HG03575 (cell line): ENCODE data around the gene CBX7.

Experiments
- ATAC-seq: cut with Tn5 transposase; IDR thresholded peaks from one replicate; pipeline ENCODE4 v1.9.1; 2021; ENCODE audit not compliant: unreplicated experiment, insufficient number of reproducible peaks, low FRiP score; ENCODE audit errors: extremely low read depth

CBX7 gene

DNA sequence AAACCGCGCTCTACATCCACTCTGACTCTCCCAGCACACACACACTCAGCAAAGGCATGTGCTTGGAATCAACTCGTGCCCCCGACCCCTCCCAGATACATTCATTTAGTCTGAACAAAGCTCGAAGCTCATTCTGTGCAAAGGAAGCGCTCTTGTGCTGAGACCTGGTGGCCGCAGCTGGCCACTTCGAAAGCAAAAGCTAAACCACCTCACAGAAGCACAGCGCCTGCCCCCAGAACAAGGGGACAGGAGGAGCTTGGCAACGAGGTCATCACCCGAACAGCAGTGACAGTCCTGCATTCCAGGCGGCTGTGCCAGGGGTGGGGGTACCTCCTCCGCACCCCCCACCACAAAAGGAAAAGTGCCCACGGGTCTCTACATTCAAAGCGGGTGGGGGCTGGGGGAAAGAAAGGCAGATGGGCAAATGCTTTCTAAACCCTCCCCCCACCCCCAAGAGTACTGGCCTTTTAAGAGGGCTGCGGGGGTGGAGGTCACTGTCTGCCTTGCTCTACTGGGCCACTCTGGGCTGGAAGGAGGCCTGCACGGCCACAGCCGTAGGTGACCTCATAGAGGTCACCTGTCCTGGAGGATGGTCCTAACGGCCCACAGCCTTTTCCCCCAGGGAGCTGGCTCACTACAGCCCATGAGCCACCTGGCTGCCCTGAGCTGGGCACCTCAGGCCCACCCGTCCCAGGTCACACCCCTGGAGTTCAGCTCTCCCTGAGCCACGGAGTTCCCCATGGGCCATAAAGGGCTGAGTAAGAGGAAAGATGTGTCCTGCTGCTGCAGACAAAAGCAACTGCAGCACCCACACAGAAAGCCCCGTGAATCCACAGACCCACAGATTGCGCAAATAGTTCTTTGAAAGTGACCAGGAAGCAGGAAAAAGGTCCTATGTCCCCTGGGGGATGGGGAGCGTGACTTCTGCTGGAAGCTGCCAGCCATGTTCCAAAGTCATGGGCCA is 21.3 kb downstream of the CBX7 start:
- no peak for ATAC-seq

DNA sequence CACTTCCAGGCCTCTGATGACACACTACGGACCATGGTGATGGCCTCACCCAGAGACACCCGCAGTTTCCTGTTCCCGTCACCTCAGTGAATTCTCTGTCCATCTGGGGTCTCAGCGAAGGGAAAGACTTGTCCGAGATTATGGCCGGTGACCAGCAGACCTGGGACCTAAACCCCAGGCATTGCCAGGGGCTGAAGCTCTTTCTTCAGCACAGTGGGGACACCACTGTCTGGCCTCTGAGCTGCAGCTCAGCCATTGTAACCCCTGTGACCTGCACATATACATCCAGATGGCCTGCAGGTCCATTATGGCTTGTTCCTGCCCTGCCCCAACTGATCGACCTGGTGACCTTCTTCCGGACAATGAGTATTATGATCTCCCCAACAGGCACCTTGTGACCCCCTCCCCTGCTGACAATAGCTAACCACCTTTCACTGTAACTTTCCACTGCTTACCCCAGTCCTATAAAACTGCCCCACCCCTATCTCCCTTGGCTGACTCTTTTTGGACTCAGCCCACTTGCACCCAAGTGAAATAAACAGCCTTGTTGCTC is 22.3 kb downstream of the CBX7 start:
- ATAC-seq = no peak

GRCh38 chr22:39129746-39130145 is 22.7 kb downstream of the CBX7 start:
- no peak for ATAC-seq

DNA sequence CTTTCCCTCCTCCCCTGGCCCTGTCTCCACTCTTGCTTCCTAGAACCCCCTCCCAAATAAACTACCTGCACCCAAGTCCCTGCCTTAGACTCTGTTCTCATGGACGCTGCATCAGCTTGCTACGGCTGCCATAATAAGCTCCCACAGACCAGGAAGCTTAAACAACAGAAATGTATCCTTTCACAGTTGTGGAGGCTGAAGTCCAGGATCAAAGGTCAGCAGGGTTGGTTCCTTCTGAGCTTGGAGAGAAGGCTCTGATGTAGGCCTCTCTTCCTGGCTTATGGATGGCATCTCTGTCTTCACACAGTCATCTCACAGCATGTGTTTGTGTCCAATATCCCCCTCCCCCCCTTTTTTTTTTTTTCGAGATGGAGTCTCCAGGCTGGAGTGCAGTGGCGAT is 23.4 kb downstream of the CBX7 start:
- no peak for ATAC-seq

- ATAC-seq = no peak
Measured at GRCh38 chr22:39128508-39128907, 24.0 kb downstream of the CBX7 start.

GRCh38 chr22:39125622-39126021 is 26.9 kb downstream of the CBX7 start:
- ATAC-seq = no peak

DNA sequence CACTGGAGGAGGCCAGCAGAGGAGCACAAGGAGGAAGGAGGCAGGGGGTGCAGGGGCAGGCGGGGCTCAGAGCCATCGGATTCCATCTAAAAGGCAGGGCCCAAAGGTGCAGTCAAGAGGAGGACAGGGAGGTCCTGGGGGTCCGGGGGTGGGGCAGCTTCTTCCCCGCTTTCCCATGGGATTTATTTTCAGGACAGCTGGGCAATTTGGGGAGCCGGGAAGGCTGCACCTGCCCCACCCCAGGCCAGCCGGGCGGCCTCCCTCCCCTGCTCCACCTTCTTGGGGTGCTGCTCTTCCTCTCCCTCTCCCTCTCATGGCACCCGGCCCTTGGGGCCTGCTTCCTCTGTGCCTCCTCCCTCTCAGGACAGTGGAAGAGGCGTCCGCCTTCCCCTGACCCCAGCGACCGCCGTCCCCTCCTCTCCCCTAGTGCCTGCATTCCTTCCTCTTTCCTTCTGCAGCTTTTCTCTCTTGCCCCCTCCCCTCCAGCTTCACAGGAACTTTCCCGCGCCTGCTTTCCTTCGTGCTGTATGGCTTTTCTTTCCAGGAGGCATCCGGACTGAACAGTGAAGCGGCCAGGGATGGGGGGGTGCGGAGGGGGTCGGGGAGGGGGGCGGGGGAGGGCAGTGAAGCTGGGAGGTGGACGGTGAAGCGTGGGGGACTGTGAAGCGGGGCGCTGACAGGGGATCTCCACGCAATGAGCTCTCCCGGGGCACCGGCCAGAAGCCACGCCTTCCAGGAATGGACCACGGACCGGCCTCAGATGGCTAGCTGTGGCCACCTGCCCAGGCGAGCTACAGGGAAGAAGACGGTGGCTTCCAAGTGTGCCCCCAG is 28.5 kb downstream of the CBX7 start:
- no peak for ATAC-seq

DNA sequence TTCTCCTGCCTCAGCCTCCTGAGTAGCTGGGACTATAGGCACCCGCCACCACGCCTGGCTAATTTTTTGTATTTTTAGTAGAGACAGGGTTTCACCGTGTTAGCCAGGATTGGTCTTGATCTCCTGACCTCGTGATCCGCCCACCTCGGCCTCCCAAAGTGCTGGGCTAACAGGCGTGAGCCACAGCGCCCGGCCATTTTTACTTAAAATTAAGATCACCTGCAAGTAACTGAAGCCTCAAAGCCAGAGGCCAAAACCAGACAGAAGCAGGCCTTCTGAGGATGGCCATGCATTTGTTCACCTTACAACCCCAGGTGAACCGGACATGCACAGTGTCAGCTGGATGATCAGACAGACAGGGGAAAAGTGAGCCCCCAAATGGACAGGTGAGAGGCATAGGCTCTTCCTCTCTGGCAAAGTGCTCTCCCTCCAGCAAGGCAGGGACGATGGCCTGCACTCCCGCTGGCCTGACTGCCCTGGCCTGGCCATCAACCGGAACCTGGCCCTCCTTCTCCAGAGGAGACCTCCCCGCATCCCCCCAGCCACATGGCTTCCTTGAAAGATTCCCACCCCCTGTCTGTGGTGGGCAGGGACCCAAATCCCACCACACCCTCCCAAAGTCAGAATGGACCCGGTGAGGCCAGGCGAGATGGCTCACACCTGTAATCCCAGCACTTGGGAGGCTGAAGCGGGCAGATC is 29.6 kb downstream of the CBX7 start:
- ATAC-seq = no peak

GRCh38 chr22:39120983-39121382 is 31.5 kb downstream of the CBX7 start:
- no peak for ATAC-seq

- ATAC-seq = no peak
Measured at GRCh38 chr22:39117585-39118191, 34.8 kb downstream of the CBX7 start.

DNA sequence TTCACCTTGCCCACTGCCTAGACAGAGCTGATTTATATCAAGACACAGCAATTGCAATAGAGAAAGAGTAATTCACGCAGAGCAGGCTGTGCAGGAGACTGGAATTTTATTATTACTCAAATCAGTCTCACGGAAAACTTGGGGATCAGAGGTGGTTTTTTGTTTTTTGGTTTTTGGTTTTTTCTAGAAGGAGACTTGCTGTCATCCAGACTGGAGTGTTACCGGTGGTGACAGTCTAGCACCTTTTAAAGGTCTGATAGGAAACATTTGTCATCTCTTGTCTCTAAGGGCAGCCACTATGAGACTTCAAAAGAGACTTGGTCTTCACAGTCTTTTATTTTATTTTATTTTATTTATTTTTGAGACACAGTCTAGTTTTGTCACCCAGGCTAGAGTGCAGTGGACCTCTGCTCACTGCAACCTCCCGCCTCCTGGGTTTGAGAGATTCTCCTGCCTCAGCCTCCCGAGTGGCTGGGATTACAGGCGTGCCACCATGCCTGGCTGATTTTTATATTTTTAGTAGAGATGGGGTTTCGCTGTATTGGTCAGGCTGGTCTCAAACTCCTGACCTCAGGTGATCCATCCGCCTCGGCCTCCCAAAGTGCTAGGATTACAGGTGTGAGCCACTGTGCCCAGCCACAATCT is 36.4 kb downstream of the CBX7 start:
- ATAC-seq = no peak

GRCh38 chr22:39115570-39115969 is 36.9 kb downstream of the CBX7 start:
- no peak for ATAC-seq

GRCh38 chr22:39114112-39114511 is 38.4 kb downstream of the CBX7 start:
- ATAC-seq = no peak

DNA sequence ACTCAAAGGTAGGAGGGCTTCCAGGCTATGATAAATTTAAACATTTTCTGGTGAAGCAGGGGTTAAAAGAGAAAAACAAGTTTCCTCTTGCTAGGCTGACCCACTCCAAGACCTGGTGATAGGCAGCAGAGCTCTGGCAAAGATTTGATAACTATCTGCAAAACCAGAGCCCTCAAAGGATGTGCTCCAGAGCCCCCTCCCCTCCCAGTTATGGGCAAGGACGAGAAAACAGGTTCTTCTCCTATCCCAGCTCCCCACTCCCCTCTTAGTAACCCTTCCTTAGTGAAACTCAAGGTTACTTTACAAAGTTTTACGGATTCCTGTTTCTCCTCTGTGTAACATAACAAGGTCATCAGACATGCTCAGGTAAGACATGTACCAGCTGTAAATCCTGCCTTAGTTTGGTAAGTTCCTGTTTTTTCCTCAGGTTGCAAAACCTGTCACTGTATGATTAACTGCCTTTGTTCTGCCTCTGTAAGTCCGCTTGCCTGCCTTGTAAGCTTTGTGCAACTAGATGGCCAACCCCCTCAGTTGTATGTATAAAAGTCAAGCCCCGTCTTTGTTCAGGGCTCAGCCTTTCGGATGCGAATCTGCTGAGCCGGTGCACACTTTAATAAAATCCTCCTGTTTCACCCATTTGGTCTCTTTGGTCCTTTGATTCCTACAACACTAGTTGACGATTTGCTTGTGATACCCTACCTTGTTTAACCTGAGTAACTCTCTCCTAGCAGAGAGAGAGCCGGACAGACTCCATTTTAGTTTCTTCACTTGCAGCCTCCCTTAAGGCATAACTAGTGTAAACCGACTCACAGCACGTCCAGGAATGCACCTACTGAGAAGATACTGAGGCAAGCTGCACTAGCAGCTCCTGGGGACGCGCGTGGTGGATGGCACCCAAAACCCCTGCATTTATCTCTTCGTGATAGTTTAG is 41.6 kb downstream of the CBX7 start:
- ATAC-seq = no peak

GRCh38 chr22:39109361-39109760 is 43.1 kb downstream of the CBX7 start:
- ATAC-seq = no peak

- ATAC-seq = no peak
Measured at GRCh38 chr22:39108487-39108886, 44.0 kb downstream of the CBX7 start.

- ATAC-seq = no peak
Measured at GRCh38 chr22:39106326-39106725, 46.2 kb downstream of the CBX7 start.
